ENCODE data around the gene GRID1. TPM values are rescaled to one million over a fixed set of nuclear protein-coding genes. Genes with fewer than 3 reads are reported as not detected.

GRID1 gene
- total RNA-seq, 1 donor from 2014 or later, result 0.75 TPM

DNA sequence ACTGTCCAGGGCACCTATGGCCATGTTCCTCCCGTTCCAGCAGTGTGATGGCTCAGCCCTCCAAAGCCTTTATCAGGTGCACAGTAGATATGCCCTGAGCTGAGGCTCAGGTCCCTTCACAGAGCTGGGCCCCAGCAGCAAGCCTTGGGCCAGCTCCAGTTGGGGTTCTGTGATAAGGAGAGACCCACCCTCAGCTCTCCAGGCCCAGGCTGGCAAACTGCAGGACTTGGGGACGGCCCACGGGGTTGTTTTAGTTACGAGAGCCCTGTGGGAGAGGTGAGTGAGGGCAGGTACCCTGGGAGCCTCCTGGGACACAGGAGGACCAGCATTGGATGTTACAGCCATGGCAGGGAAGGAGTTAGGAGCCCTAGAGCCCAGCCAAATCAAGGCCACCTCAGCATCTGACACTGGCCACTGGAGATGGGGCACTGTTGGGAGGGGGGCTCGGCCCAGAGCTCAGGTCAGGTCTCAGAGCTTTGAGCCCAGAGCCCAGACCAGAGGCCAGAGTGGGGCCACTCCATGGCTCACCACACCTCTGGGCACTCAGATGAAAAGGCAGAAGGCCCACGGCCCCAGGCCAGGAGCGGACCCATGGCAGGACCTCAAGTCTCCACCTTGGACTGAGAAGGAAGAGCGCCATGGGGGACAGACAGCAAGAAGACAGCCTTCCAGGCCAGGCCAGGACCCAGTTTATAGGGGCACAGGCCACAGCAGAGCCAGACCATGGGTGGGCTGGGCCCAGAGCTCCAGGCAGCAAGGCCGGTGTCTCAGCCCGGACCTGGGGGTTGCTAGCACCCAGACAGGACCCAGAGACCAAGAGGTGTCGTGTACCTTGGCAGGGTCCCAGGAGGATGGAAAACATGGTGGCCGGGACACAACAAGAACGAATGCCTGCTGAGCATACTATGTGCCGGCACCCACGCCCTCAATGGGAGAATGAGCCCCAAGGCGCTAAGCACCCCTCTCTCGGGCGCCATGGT, 12.8 kb downstream of the GRID1 start:
- H3K36me3 ChIP-seq (ENCODE audit: insufficient read depth, low read length), result no peaks in the 10 kb centered on the region
- H3K27me3 ChIP-seq (ENCODE audit: insufficient read depth, low read length), result no peaks in the 10 kb centered on the region
- H3K9me3 ChIP-seq (ENCODE audit: insufficient read depth, low read depth, low read length), result no peaks in the 10 kb centered on the region
- Mint-ChIP-seq H3K4me3 (ENCODE audit: unreplicated experiment) (no peak overlapping the region), H3K4me1 (ENCODE audit: low read depth, unreplicated experiment) (peaks cover 3% of the 10 kb centered on the region), H3K27me3 (ENCODE audit: low read depth, unreplicated experiment) (peaks cover 67% of the 10 kb centered on the region), H3K36me3 (ENCODE audit: low read depth, unreplicated experiment) (no peaks in the 10 kb centered on the region), H3K27ac (ENCODE audit: unreplicated experiment) (no peak overlapping the region), H3K9me3 (ENCODE audit: unreplicated experiment) (peaks cover 16% of the 10 kb centered on the region)
- no peak overlapping the region for H3K4me3 ChIP-seq (ENCODE audit: insufficient read depth, low read depth, low read length)
- H2AFZ ChIP-seq (ENCODE audit: low read depth, low read length), result no peak overlapping the region
- H3K27ac ChIP-seq (ENCODE audit: low read depth, low read length), result no peak overlapping the region
- H3K4me2 ChIP-seq (ENCODE audit: low read length), result no peak overlapping the region
- no peaks in the 10 kb centered on the region for H3K4me1 ChIP-seq (ENCODE audit: insufficient read depth, low read length)
- no peak for TF ChIP-seq EZH2 (IDR thresholded peaks at IDR 0.05; ENCODE audit: insufficient read depth, low read length)
- TF ChIP-seq, protein P1, sequence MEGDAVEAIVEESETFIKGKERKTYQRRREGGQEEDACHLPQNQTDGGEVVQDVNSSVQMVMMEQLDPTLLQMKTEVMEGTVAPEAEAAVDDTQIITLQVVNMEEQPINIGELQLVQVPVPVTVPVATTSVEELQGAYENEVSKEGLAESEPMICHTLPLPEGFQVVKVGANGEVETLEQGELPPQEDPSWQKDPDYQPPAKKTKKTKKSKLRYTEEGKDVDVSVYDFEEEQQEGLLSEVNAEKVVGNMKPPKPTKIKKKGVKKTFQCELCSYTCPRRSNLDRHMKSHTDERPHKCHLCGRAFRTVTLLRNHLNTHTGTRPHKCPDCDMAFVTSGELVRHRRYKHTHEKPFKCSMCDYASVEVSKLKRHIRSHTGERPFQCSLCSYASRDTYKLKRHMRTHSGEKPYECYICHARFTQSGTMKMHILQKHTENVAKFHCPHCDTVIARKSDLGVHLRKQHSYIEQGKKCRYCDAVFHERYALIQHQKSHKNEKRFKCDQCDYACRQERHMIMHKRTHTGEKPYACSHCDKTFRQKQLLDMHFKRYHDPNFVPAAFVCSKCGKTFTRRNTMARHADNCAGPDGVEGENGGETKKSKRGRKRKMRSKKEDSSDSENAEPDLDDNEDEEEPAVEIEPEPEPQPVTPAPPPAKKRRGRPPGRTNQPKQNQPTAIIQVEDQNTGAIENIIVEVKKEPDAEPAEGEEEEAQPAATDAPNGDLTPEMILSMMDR (IDR thresholded peaks at IDR 0.05; ENCODE audit: insufficient read depth, low read depth, low read length), result no peak
- no peak for DNase-seq (ENCODE audit: low read depth)
- H4K20me1 ChIP-seq (ENCODE audit: insufficient read depth, low read length), result no peaks in the 10 kb centered on the region
- no peak overlapping the region for H3K9ac ChIP-seq (ENCODE audit: low read length)
- no peaks in the 10 kb centered on the region for H3K79me2 ChIP-seq (ENCODE audit: insufficient read depth, low read length)
- FAIRE-seq, result no peak

DNA sequence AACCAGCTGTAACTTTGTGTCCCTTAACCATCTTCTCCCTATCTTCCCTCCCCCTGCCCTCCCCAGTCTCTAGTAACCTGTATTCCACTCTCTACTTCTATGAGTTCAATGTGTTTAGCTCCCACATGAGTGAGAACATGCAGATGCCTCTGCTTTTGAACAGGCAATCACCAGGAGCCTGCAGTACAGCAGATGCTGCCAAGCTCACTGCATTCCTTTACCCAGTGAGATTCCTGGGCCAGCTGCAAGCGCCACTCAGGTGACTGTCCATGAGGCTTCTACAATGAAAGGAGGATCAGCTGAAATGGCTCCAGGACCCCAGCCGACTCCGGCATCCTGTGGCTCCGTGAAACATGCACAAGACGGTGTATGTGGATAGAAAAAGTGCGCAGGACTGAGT, 15.7 kb downstream of the GRID1 start:
- no peak overlapping the region for H3K27ac Mint-ChIP-seq (ENCODE audit: unreplicated experiment)
- no peak overlapping the region for H3K4me3 Mint-ChIP-seq (ENCODE audit: unreplicated experiment)
- Histone ChIP-seq H3K9me3 (ENCODE audit: insufficient read depth, low read depth, low read length) (no peaks in the 10 kb centered on the region), H4K20me1 (ENCODE audit: insufficient read depth, low read length) (no peaks in the 10 kb centered on the region), H3K36me3 (ENCODE audit: insufficient read depth, low read length) (no peaks in the 10 kb centered on the region), H3K4me3 (ENCODE audit: insufficient read depth, low read depth, low read length) (no peak overlapping the region), H3K27me3 (ENCODE audit: insufficient read depth, low read length) (no peaks in the 10 kb centered on the region), H3K4me2 (ENCODE audit: low read length) (no peak overlapping the region), H3K9ac (ENCODE audit: low read length) (no peak overlapping the region), H3K27ac (ENCODE audit: low read depth, low read length) (no peak overlapping the region), H2AFZ (ENCODE audit: low read depth, low read length) (no peak overlapping the region), H3K79me2 (ENCODE audit: insufficient read depth, low read length) (no peaks in the 10 kb centered on the region), H3K4me1 (ENCODE audit: insufficient read depth, low read length) (no peaks in the 10 kb centered on the region)
- TF ChIP-seq, protein P1 (IDR thresholded peaks at IDR 0.05; ENCODE audit: insufficient read depth, low read depth, low read length), result no peak
- TF ChIP-seq EZH2 (IDR thresholded peaks at IDR 0.05; ENCODE audit: insufficient read depth, low read length), result no peak
- peaks cover 11% of the 10 kb centered on the region for H3K4me1 Mint-ChIP-seq (ENCODE audit: low read depth, unreplicated experiment)
- no peaks in the 10 kb centered on the region for H3K36me3 Mint-ChIP-seq (ENCODE audit: low read depth, unreplicated experiment)
- DNase-seq (ENCODE audit: low read depth) (no peak), FAIRE-seq (no peak)
- peaks cover 52% of the 10 kb centered on the region for H3K27me3 Mint-ChIP-seq (ENCODE audit: low read depth, unreplicated experiment)
- peaks cover 9% of the 10 kb centered on the region for H3K9me3 Mint-ChIP-seq (ENCODE audit: unreplicated experiment)
